ENCODE data around the gene HES7. TPM values are rescaled to one million over a fixed set of nuclear protein-coding genes. Genes with fewer than 3 reads are reported as not detected.
A peak's percentile ranks its signal among the peaks of the same experiment; 100 is the strongest.
"Not testable (repeated sequence)": the region's sequence is repeated elsewhere in the genome, so short reads cannot be mapped to it uniquely, and the experiment has no call there.

HES7 gene
- total RNA-seq, 2 experiments from 2014 or later = 4.0 to 4.9 TPM

DNA sequence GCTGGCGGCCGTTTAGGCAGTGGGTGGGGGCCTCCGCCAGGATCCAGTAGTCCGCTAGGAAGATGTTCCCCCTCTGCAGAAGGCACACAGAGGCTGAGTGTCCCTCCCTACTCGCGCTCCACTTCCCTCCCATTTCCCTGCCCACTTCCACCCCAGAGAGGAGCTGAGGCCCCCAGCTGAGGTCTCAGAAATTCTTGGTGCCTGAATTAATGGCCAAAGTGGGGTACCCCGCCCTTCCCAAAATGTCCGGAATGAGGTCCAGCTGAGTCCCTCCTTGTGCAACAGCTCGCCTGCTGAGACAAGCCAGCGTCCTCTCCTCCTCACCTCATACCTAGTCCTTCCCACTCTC, 13.5 kb downstream of the HES7 start:
- Mint-ChIP-seq H3K27me3 (peaks cover 20% of the 10 kb centered on the region), H3K4me1 (ENCODE audit: low read depth) (no peaks in the 10 kb centered on the region), H3K27ac (no peak overlapping the region), H3K9me3 (no peaks in the 10 kb centered on the region), H3K4me3 (no peak overlapping the region), H3K36me3 (ENCODE audit: low read depth) (no peaks in the 10 kb centered on the region)
- no peak for DNase-seq
- intact Hi-C loops (cut with micrococcal nuclease) = loop anchor here (5.0 kb wide), 1 partner anchor 53 kb away; no protein-coding TSS in a partner anchor
- TF ChIP-seq, protein P1, sequence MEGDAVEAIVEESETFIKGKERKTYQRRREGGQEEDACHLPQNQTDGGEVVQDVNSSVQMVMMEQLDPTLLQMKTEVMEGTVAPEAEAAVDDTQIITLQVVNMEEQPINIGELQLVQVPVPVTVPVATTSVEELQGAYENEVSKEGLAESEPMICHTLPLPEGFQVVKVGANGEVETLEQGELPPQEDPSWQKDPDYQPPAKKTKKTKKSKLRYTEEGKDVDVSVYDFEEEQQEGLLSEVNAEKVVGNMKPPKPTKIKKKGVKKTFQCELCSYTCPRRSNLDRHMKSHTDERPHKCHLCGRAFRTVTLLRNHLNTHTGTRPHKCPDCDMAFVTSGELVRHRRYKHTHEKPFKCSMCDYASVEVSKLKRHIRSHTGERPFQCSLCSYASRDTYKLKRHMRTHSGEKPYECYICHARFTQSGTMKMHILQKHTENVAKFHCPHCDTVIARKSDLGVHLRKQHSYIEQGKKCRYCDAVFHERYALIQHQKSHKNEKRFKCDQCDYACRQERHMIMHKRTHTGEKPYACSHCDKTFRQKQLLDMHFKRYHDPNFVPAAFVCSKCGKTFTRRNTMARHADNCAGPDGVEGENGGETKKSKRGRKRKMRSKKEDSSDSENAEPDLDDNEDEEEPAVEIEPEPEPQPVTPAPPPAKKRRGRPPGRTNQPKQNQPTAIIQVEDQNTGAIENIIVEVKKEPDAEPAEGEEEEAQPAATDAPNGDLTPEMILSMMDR (IDR thresholded peaks at IDR 0.05) = peak; percentile 14
- POLR2A ChIA-PET = interaction anchor here (0.9 to 3.5 kb wide), 6 partner anchors 9 to 76 kb away, joined by 3 to 18 read pairs (median 4); partner anchors contain the start of gene ALOXE3
- CTCF ChIA-PET = interaction anchor here (0.6 to 9.8 kb wide), 39 partner anchors 9 to 240 kb away, joined by 3 to 162 read pairs (median 4); partner anchors contain the start of genes ALOX12B, ALOXE3 and GUCY2D
- ATAC-seq = no peak

GRCh38 chr17:8109661-8110455, 14.0 kb downstream of the HES7 start:
- no peaks in the 10 kb centered on the region for H3K36me3 Mint-ChIP-seq (ENCODE audit: low read depth)
- intact Hi-C loops (cut with micrococcal nuclease) = loop anchor here (5.0 kb wide), 1 partner anchor 53 kb away; no protein-coding TSS in a partner anchor
- DNase-seq (peak; percentile 87), ATAC-seq (peak; percentile 98)
- H3K27ac Mint-ChIP-seq = no peak overlapping the region
- peaks cover 15% of the 10 kb centered on the region for H3K27me3 Mint-ChIP-seq
- peak overlapping the region; percentile 19 for H3K4me3 Mint-ChIP-seq
- ChIA-PET CTCF (interaction anchor here (0.7 to 9.8 kb wide), 30 partner anchors 9 to 239 kb away, joined by 3 to 162 read pairs (median 5); partner anchors contain the start of genes ALOX12B, ALOXE3 and GUCY2D), POLR2A (interaction anchor here (0.9 to 3.5 kb wide), 6 partner anchors 10 to 77 kb away, joined by 3 to 18 read pairs (median 4); partner anchors contain the start of gene ALOXE3)
- no peaks in the 10 kb centered on the region for H3K9me3 Mint-ChIP-seq
- TF ChIP-seq, protein P1 (IDR thresholded peaks at IDR 0.05) = peak; percentile 98
- no peaks in the 10 kb centered on the region for H3K4me1 Mint-ChIP-seq (ENCODE audit: low read depth)

GRCh38 chr17:8108972-8109660, 14.8 kb downstream of the HES7 start:
- Mint-ChIP-seq H3K36me3 (ENCODE audit: low read depth) (no peaks in the 10 kb centered on the region), H3K27ac (no peak overlapping the region), H3K4me1 (ENCODE audit: low read depth) (no peaks in the 10 kb centered on the region), H3K9me3 (no peaks in the 10 kb centered on the region), H3K4me3 (no peak overlapping the region), H3K27me3 (peaks cover 9% of the 10 kb centered on the region)
- intact Hi-C loops (cut with micrococcal nuclease) = no loop called here
- POLR2A ChIA-PET = interaction anchor here (1.5 to 3.5 kb wide), 3 partner anchors 10 to 64 kb away, joined by 3 to 18 read pairs (median 8); partner anchors contain the start of gene ALOXE3
- ATAC-seq = no peak
- TF ChIP-seq, protein P1 (IDR thresholded peaks at IDR 0.05) = no peak
- CTCF ChIA-PET = interaction anchor here (0.7 to 9.8 kb wide), 20 partner anchors 8 to 198 kb away, joined by 3 to 162 read pairs (median 7); partner anchors contain the start of genes ALOXE3 and SLC25A35
- no peak for DNase-seq

- POLR2A ChIA-PET = interaction anchor here (0.7 kb wide), 1 partner anchor 35 kb away, joined by 3 read pairs; no protein-coding TSS in a partner anchor
These were observed 16.9 kb downstream of the HES7 start for GRCh38 chr17:8106980-8107379.

DNA sequence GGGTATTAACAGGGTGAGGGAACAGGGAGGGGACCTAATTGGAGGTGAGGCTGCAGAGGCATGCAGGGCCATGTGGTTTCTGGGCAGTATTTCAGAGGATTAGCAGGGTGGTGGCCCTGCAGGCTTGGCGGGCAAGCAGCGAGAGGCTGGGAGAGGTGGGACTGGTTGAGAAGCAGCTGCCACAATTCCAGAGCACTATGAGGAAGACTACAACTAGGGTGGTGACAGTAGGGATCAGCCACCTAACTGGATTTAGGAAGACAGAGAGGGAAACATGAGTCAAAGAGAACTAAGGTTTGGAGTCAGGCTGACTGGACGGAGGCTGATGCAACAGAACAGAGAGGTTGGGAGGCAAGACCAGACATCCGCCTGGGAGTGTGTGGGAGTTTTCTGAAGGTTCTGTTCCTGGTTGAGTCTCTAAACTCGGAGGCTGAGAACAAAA, 17.9 kb downstream of the HES7 start:
- ATAC-seq = no peak
- H3K27me3 Mint-ChIP-seq = peaks cover 1% of the 10 kb centered on the region
- POLR2A ChIA-PET = no interaction called here

More at GRCh38 chr17:8106980-8107379, 16.9 kb downstream of the HES7 start:
- H3K27ac Mint-ChIP-seq; DNase-seq; H3K36me3 Mint-ChIP-seq (ENCODE audit: low read depth); H3K4me1 Mint-ChIP-seq (ENCODE audit: low read depth); intact Hi-C loops (cut with micrococcal nuclease); ATAC-seq; H3K27me3 Mint-ChIP-seq; H3K9me3 Mint-ChIP-seq; H3K4me3 Mint-ChIP-seq: not testable (repeated sequence)
- CTCF ChIA-PET = interaction anchor here (1.3 to 9.8 kb wide), 5 partner anchors 12 to 46 kb away, joined by 4 to 162 read pairs (median 15); no protein-coding TSS in a partner anchor

More for the DNA sequence above, 17.9 kb downstream of the HES7 start:
- TF ChIP-seq, protein P1 (IDR thresholded peaks at IDR 0.05) = no peak
- Mint-ChIP-seq H3K4me3 (no peak overlapping the region), H3K27ac (no peak overlapping the region), H3K4me1 (ENCODE audit: low read depth) (no peaks in the 10 kb centered on the region), H3K36me3 (ENCODE audit: low read depth) (no peaks in the 10 kb centered on the region), H3K9me3 (no peaks in the 10 kb centered on the region)
- intact Hi-C loops (cut with micrococcal nuclease) = no loop called here
- no peak for DNase-seq
- CTCF ChIA-PET = interaction anchor here (1.3 to 9.8 kb wide), 7 partner anchors 12 to 49 kb away, joined by 4 to 162 read pairs (median 19); partner anchors contain the start of gene ALOXE3

Measured in activated CD8-positive, alpha-beta T cell treated with anti-CD3 and anti-CD28 coated beads for 36 hours (primary cell).